Naive B cell (primary cell): ENCODE results near the gene SLC28A1. TPM values are rescaled to one million over a fixed set of nuclear protein-coding genes. Genes with fewer than 3 reads are reported as not detected.
A peak's percentile ranks its signal among the peaks of the same experiment; 100 is the strongest.
"Not testable (repeated sequence)": the region's sequence is repeated elsewhere in the genome, so short reads cannot be mapped to it uniquely, and the experiment has no call there.

Experiments
- ATAC-seq, 2 donors: fragments of 150-1000 bp; cut with Tn5 transposase; 2 replicates each; pipeline ENCODE4 v1.10.0; 2021; ENCODE audit warnings: low read depth in 2 of 2, mild to moderate bottlenecking in 2 of 2, moderate library complexity in 2 of 2
- DNase-seq: peaks from one replicate; pipeline ENCODE4 v3.0.0; 2022
- H3K27ac Mint-ChIP-seq, 6 donors: one replicate each; pipeline ENCODE4 v1.8.0; 2020 to 2022; ENCODE audit warnings: mild to moderate bottlenecking in 6 of 6, mixed read lengths in 6 of 6, moderate library complexity in 5 of 6, inconsistent platforms in 2 of 6
- H3K27me3 Mint-ChIP-seq, 3 donors: one replicate each; pipeline ENCODE4 v1.8.0; 2021 to 2022; ENCODE audit warnings: mixed read lengths in 3 of 3, mild to moderate bottlenecking in 1 of 3
- H3K36me3 Mint-ChIP-seq, 2 donors: one replicate each; pipeline ENCODE4 v1.8.0; 2020 to 2022; ENCODE audit warnings: mixed read lengths in 2 of 2, inconsistent platforms in 1 of 2, mild to moderate bottlenecking in 1 of 2
- H3K4me1 Mint-ChIP-seq, 3 donors: one replicate each; pipeline ENCODE4 v1.8.0; 2020 to 2022; ENCODE audit warnings: mixed read lengths in 3 of 3, inconsistent platforms in 1 of 3, mild to moderate bottlenecking in 1 of 3, moderate library complexity in 1 of 3
- H3K4me3 Mint-ChIP-seq, 8 donors: one replicate each; pipeline ENCODE4 v1.8.0; 2020 to 2022; ENCODE audit warnings: mild to moderate bottlenecking in 8 of 8, mixed read lengths in 8 of 8, moderate library complexity in 8 of 8, inconsistent platforms in 2 of 8
- H3K9me3 Mint-ChIP-seq, 7 donors: one replicate each; pipeline ENCODE4 v1.8.0; 2020 to 2022; ENCODE audit warnings: mixed read lengths in 7 of 7, mild to moderate bottlenecking in 5 of 7, inconsistent platforms in 2 of 7, moderate library complexity in 1 of 7
- polyA plus RNA-seq, 6 donors: library from polyadenylated mRNA; unstranded; fragments of 300-500 nt; fragmentation: Illumina TruSeq; gene quantifications; one replicate each; pipeline ENCODE4 v1.2.3, GENCODE V29; 2021; ENCODE audit warnings: low read depth in 6 of 6

The SLC28A1 gene
- not detected for polyA plus RNA-seq

DNA sequence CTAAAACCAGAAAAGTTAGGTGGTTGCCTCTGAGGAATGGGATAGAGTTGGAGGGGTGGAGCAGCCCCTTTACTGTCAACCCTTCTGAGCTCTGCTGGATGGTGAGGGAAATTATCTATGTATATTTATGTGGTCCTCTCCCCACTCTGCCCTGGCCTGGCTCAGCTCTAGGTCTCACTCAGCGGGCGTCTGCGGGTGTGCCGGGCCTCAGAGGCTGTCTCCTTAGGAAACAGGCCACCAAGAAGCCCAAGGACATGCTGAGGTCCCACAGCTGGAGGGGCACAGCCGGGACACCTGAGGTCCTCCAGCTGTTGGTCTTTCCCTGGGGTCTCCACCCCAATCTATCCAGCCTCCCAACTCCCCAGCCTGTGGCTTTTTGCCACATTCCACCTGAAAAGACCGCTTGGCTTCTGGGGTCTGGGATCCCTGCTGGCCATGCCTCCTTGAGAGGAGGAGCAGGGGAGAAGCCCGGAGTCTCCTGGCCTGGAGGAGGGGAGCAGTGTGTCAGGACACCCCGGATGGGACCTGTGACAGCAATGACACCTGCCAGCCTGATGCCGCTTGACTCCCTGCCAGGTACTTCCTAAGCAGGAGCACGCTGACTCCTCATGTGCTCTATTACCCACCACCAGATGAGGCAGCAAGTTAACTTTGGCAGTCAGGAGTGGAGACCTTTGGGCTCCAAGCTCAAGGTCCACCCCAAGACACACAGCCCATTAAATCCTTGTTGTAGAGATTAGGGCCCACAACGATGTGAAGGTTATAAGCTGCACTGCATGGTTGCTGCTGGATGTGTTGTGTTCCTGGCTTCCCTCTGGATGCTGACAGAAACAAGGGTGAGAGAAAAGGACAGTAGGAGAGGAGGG lies at the start of gene SLC28A1:
Gene SLC28A1 (plus strand): TSS at position 747 of the 866 bp plus-strand sequence. CDS start 3,099 bp downstream, outside the sequence.
- Mint-ChIP-seq H3K36me3 (no peaks in the 10 kb centered on the region), H3K9me3 (no peaks in the 10 kb centered on the region), H3K27ac (no peak within 1 kb of the TSS), H3K4me3 (no peak within 1 kb of the TSS), H3K4me1 (no peaks in the 10 kb centered on the region), H3K27me3 (peaks cover 0 to 15% (median 5%) of the 10 kb centered on the region in 3 donors)
- ATAC-seq (no peak), DNase-seq (no peak)

GRCh38 chr15:84834969-84835368 lies 49.5 kb upstream of the SLC28A1 start:
- Mint-ChIP-seq H3K9me3 (no peaks in the 10 kb centered on the region), H3K4me1 (no peaks in the 10 kb centered on the region), H3K27ac (no peak overlapping the region), H3K36me3 (no peaks in the 10 kb centered on the region), H3K27me3 (peaks cover 4 to 19% (median 18%) of the 10 kb centered on the region in 3 donors), H3K4me3 (no peak overlapping the region)
- ATAC-seq: no peak
- no peak for DNase-seq

- no peaks in the 10 kb centered on the region for H3K9me3 Mint-ChIP-seq
- no peaks in the 10 kb centered on the region for H3K4me1 Mint-ChIP-seq
- ATAC-seq: no peak
- no peak for DNase-seq
- H3K27me3 Mint-ChIP-seq: peaks cover 4 to 19% (median 18%) of the 10 kb centered on the region in 3 donors
- H3K4me3 Mint-ChIP-seq: no peak overlapping the region
- no peaks in the 10 kb centered on the region for H3K36me3 Mint-ChIP-seq
- peak overlapping the region in 1 of 6 donors; percentile 26 for H3K27ac Mint-ChIP-seq
Measured at GRCh38 chr15:84835661-84836337, 48.7 kb upstream of the SLC28A1 start.

GRCh38 chr15:84836844-84837243 lies 47.6 kb upstream of the SLC28A1 start:
- Mint-ChIP-seq H3K9me3 (no peaks in the 10 kb centered on the region), H3K36me3 (no peaks in the 10 kb centered on the region), H3K4me1 (no peaks in the 10 kb centered on the region), H3K27me3 (peaks cover 8 to 19% (median 18%) of the 10 kb centered on the region in 3 donors), H3K4me3 (no peak overlapping the region), H3K27ac (peak overlapping the region in 2 of 6 donors; percentile 60 to 72)
- no peak for ATAC-seq
- DNase-seq: no peak

GRCh38 chr15:84839714-84840113 lies 44.7 kb upstream of the SLC28A1 start:
- Mint-ChIP-seq H3K36me3 (no peaks in the 10 kb centered on the region), H3K4me1 (no peaks in the 10 kb centered on the region), H3K4me3 (no peak overlapping the region), H3K27me3 (peaks cover 8 to 19% (median 18%) of the 10 kb centered on the region in 3 donors), H3K27ac (no peak overlapping the region), H3K9me3 (no peaks in the 10 kb centered on the region)
- no peak for DNase-seq
- ATAC-seq: no peak

GRCh38 chr15:84840255-84840654 lies 44.2 kb upstream of the SLC28A1 start:
- no peak overlapping the region for H3K27ac Mint-ChIP-seq
- no peaks in the 10 kb centered on the region for H3K4me1 Mint-ChIP-seq
- H3K9me3 Mint-ChIP-seq: peaks cover 0 to under 1% (median 0%) of the 10 kb centered on the region in 7 donors
- H3K27me3 Mint-ChIP-seq: peaks cover 8 to 18% (median 18%) of the 10 kb centered on the region in 3 donors
- H3K4me3 Mint-ChIP-seq: no peak overlapping the region
- no peaks in the 10 kb centered on the region for H3K36me3 Mint-ChIP-seq
- DNase-seq: no peak
- ATAC-seq: no peak

GRCh38 chr15:84840741-84841429 lies 43.6 kb upstream of the SLC28A1 start:
- H3K27me3 Mint-ChIP-seq: peaks cover 5 to 13% (median 12%) of the 10 kb centered on the region in 3 donors
- DNase-seq (no peak), ATAC-seq (no peak)
- no peak overlapping the region for H3K4me3 Mint-ChIP-seq
- peak overlapping the region in 3 of 6 donors; percentile 16 to 89 (median 19) for H3K27ac Mint-ChIP-seq
- peaks cover 0 to 6% (median 0%) of the 10 kb centered on the region in 7 donors for H3K9me3 Mint-ChIP-seq
- no peaks in the 10 kb centered on the region for H3K4me1 Mint-ChIP-seq
- peaks cover 0 to under 1% of the 10 kb centered on the region in 2 donors for H3K36me3 Mint-ChIP-seq

- ATAC-seq (no peak), DNase-seq (no peak)
- Mint-ChIP-seq H3K4me1 (no peaks in the 10 kb centered on the region), H3K27me3 (peaks cover 0 to 3% (median 0%) of the 10 kb centered on the region in 3 donors), H3K4me3 (no peak overlapping the region), H3K36me3 (peaks cover 0 to 16% of the 10 kb centered on the region in 2 donors), H3K27ac (no peak overlapping the region), H3K9me3 (peaks cover 5 to 23% (median 15%) of the 10 kb centered on the region in 7 donors)
Measured at GRCh38 chr15:84842781-84843180, 41.7 kb upstream of the SLC28A1 start.

DNA sequence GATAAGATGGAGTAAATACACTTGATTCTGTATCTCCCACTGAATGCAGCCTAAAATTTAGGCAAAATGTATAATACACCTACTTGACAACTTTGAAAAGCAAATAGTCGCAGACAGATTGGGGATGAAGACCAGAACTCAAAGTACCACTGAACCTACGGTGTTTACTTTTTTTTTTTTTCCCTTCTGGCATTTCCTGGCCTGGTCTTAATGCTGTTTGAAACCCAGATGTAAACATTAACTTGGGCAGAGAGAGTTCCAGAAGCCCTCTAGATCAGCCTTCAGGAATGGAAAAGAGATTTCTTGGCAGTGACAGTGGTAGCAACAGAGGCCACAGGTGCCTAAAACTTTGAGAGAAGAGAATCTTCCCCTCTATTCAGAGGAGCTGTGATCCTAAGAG lies 39.5 kb upstream of the SLC28A1 start:
- Mint-ChIP-seq H3K36me3 (peaks cover 0 to 16% of the 10 kb centered on the region in 2 donors), H3K4me1 (no peaks in the 10 kb centered on the region), H3K9me3 (peaks cover 8 to 34% (median 24%) of the 10 kb centered on the region in 7 donors), H3K4me3 (no peak overlapping the region), H3K27me3 (peaks cover 0 to 3% (median 0%) of the 10 kb centered on the region in 3 donors), H3K27ac (no peak overlapping the region)
- ATAC-seq (no peak), DNase-seq (no peak)

DNA sequence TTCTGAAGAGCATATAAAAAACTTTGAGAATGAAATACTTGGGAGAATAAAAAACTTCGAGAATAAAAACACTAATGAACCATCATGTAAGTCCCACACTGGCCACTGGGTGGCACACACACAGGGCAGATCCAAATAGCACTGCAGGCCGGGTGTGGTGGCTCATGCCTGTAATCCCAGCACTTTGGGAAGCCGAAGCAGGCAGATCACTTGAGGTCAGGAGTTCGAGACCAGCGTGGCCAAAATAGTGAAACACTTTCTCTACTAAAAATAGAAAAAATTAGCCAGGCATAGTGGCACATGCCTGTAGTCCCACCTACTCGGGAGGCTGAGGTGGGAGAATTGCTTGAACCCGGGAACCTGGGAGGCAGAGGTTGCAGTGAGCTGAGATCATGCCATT lies 38.8 kb upstream of the SLC28A1 start:
- DNase-seq: peak; percentile 3
- not testable (repeated sequence) for H3K4me1 Mint-ChIP-seq, H3K4me3 Mint-ChIP-seq, ATAC-seq, H3K27me3 Mint-ChIP-seq, H3K27ac Mint-ChIP-seq
- Mint-ChIP-seq H3K9me3 (peaks cover 8 to 34% (median 24%) of the 10 kb centered on the region in 7 donors), H3K36me3 (peaks cover 0 to 16% of the 10 kb centered on the region in 2 donors)

- H3K4me3 Mint-ChIP-seq: no peak overlapping the region
- peaks cover 0 to 2% (median 0%) of the 10 kb centered on the region in 3 donors for H3K27me3 Mint-ChIP-seq
- peaks cover 0 to 16% of the 10 kb centered on the region in 2 donors for H3K36me3 Mint-ChIP-seq
- DNase-seq (no peak), ATAC-seq (no peak)
- peaks cover 8 to 34% (median 24%) of the 10 kb centered on the region in 7 donors for H3K9me3 Mint-ChIP-seq
- no peak overlapping the region for H3K27ac Mint-ChIP-seq
- H3K4me1 Mint-ChIP-seq: no peaks in the 10 kb centered on the region
Measured at GRCh38 chr15:84846269-84846668, 38.2 kb upstream of the SLC28A1 start.

- Mint-ChIP-seq H3K27ac (no peak overlapping the region), H3K9me3 (peaks cover 8 to 34% (median 24%) of the 10 kb centered on the region in 7 donors), H3K27me3 (no peaks in the 10 kb centered on the region), H3K4me3 (no peak overlapping the region), H3K36me3 (peaks cover 0 to 16% of the 10 kb centered on the region in 2 donors), H3K4me1 (no peaks in the 10 kb centered on the region)
- ATAC-seq (no peak), DNase-seq (no peak)
Measured at GRCh38 chr15:84847382-84847781, 37.1 kb upstream of the SLC28A1 start.

- H3K27ac Mint-ChIP-seq: no peak overlapping the region
- peaks cover 0 to 3% of the 10 kb centered on the region in 2 donors for H3K36me3 Mint-ChIP-seq
- peaks cover 3 to 17% (median 16%) of the 10 kb centered on the region in 7 donors for H3K9me3 Mint-ChIP-seq
- no peak overlapping the region for H3K4me3 Mint-ChIP-seq
- no peak for DNase-seq
- H3K27me3 Mint-ChIP-seq: no peaks in the 10 kb centered on the region
- no peaks in the 10 kb centered on the region for H3K4me1 Mint-ChIP-seq
- no peak for ATAC-seq
Measured at GRCh38 chr15:84852212-84852611, 32.2 kb upstream of the SLC28A1 start.
